T-helper 9 cell (primary cell): Measurements from ENCODE around the gene TMEM63C.
"Not testable (repeated sequence)": the region's sequence is repeated elsewhere in the genome, so short reads cannot be mapped to it uniquely, and the experiment has no call there.

ENCODE experiments used
- DNase-seq: peaks from one replicate; pipeline ENCODE4 v3.0.0-alpha.2; 2020

Gene TMEM63C

GRCh38 chr14:77280921-77281320 is 99.3 kb downstream of the TMEM63C start:
- not testable (repeated sequence) for DNase-seq

GRCh38 chr14:77281852-77282410 is 100.3 kb downstream of the TMEM63C start:
- DNase-seq: no peak

GRCh38 chr14:77284066-77284465 is 102.5 kb downstream of the TMEM63C start:
- no peak for DNase-seq

- no peak for DNase-seq
These were observed 102.9 kb downstream of the TMEM63C start for GRCh38 chr14:77284466-77284865.

GRCh38 chr14:77286576-77286975 is 105.0 kb downstream of the TMEM63C start:
- no peak for DNase-seq

- DNase-seq: no peak
These were observed 109.1 kb downstream of the TMEM63C start for GRCh38 chr14:77290705-77291104.

DNA sequence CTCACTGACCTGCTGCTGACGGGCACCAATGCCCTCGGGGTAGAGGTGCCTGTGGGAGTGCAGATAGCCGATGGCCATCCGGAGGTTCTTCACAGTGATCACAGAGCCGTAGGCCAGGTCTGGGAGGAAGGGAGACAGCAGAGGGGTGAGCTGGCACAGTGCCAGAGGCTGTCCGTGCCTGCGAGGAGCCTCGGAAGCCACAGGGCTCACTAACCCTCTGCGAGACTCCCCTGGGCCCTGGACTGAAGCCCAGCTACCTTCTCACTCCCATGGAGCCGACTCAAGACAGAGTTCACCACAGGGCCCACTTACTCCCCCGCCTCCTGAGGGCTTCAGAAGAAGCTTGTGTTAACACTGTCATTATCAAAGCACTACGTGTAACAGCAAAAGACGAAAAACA is 114.6 kb downstream of the TMEM63C start:
- no peak for DNase-seq

DNA sequence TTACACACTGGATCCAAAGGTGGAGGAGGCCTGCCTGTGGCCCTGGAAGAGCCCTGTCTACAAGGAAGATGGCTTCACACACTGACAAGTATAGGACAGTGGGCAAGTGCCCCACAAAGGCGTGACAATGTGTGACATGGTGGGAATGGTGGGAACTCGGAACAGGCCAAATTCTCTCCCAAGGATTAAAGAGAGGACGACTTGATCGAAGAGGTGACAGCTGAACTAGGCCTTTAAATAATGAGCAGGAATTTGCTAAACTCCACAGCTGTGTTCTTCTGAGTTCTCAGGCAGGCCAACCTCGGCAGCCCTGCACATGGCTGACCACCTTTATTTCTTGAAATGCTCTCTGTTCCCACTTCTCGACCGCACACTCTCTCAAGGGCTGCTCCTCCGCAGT is 115.3 kb downstream of the TMEM63C start:
- no peak for DNase-seq

DNA sequence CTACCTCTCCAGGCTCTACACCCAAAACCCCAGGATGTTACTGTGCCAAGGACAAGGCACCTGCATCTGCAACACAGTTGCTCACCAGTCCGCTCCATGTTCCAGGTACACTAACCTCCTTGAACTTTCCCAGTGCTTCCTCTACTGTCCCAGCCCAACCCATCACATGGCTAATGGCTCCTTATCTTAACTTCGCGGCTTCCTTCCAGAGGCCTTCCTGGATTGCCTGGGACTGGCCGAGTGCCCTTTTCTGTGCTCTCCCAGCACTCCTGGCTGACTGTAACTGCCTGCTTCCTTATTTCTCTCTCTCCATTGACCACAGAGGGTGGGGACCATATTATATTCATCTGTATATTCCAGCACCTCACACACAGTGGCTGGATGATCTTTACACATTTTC is 118.2 kb downstream of the TMEM63C start:
- DNase-seq: no peak

GRCh38 chr14:77301103-77301502 is 119.5 kb downstream of the TMEM63C start:
- DNase-seq: peak; percentile 37

GRCh38 chr14:77302926-77303325 is 121.3 kb downstream of the TMEM63C start:
- DNase-seq: no peak

- no peak for DNase-seq
These were observed 122.0 kb downstream of the TMEM63C start for GRCh38 chr14:77303417-77304156.

- no peak for DNase-seq
These were observed 124.1 kb downstream of the TMEM63C start for GRCh38 chr14:77305696-77306095.

GRCh38 chr14:77306416-77306815 is 124.8 kb downstream of the TMEM63C start:
- no peak for DNase-seq

GRCh38 chr14:77306851-77307496 is 125.4 kb downstream of the TMEM63C start:
- no peak for DNase-seq
